HG03095 (cell line): ENCODE results near the gene SNRNP25.

Experiments used
- ATAC-seq: cut with Tn5 transposase; IDR thresholded peaks from one replicate; pipeline ENCODE4 v1.9.1; 2021; ENCODE audit warnings: moderate library complexity; ENCODE audit not compliant: unreplicated experiment

The SNRNP25 gene

DNA sequence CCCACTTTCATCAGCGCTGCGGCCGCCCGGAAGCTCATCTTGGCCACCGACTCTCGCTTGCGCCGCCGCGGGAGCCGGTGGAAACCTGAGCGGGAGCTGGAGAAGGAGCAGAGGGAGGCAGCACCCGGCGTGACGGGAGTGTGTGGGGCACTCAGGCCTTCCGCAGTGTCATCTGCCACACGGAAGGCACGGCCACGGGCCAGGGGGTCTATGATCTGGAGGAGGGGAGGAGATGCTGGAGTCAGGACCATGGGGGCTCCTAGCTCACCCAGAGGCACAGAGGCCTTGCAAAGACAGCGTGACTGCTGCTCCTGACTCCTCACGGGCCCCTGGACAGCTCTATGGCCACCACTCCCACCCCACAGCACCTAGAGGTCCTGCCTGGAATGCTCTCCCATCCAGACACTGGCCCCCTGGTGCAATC lies 9.4 kb downstream of the SNRNP25 start:
- no peak for ATAC-seq

DNA sequence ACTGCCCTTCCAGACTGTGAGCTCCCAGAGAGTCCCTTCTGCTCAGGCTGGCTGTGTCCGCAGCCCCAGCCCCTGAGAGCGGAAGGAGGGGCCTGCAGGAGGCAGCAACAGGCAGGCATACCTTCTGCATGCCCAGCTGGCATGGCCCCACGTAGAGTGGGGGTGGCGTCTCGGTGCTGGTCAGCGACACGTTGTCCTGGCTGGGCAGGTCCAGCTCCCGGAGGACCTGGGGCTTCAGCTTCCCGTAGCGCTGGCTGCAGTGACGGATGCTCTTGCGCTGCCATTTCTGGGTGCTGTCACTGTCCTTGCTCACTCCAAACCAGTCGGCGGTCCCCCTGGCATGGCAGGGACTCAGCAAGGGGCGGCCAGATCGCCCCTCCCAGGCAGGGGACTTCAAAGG lies 9.8 kb downstream of the SNRNP25 start:
- ATAC-seq: no peak

DNA sequence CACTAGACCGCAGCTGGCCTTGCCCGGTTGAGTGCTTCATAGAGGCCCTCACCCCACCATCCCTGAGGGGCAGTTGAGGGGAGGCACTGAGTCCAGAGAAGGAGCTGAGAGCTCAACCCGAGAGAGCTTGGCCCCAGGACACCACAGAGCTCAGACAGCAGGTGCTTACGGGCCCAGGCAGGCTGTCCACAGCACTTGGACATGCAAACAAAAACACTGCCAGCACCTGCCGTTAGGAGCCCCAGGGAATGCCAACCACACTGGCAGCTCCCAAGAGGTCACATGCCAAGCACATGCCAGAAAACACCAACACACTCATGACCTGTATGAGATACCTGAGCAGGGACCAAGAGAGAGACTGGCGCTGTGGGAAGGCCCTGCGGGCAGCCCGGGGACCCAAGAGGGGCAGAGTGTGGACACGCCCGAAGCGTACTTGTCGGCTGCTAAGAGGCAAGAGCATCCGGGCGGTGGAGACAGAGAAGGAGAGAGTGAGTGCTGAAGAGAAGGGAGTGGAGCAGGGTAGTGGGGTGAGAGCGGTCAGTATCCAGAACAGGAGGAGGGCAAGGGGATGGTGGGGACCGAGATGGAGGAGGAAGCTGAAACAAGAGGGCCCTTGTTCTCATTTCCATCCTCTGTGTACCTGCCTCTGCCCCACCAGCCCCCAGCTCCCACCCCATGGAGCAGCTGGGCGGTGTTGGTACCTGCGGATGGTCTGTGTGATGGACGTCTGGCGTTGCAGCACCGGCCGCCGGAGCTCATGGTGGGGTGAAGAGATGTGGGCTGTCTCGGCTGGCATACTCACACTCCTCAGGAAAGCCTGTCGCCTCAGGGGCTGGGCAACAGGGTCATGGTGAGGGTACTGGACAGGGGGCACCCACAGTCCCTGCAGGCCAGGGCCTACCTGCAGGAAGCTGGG lies 10.6 kb downstream of the SNRNP25 start:
- ATAC-seq: no peak

DNA sequence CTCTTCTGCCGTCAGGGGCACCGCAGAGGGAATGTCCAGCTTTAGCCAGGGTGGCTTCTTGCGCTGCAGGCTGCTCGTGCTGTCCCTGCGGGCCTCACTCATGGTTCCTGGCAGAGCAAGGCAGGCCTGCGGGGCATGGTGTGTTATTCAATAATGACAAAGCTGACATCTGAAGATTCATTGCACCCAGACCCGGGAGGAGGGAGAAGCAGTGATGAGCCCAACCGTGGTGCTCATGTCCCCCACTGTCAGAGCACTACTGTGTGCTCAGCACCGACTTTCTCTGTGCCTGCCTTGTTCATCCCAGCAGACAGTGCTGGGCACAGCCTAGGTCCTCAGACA lies 11.3 kb downstream of the SNRNP25 start:
- ATAC-seq: no peak

- no peak for ATAC-seq
These were observed 12.1 kb downstream of the SNRNP25 start for GRCh38 chr16:65745-66144.

GRCh38 chr16:66309-67182 lies 12.9 kb downstream of the SNRNP25 start:
- ATAC-seq: no peak

DNA sequence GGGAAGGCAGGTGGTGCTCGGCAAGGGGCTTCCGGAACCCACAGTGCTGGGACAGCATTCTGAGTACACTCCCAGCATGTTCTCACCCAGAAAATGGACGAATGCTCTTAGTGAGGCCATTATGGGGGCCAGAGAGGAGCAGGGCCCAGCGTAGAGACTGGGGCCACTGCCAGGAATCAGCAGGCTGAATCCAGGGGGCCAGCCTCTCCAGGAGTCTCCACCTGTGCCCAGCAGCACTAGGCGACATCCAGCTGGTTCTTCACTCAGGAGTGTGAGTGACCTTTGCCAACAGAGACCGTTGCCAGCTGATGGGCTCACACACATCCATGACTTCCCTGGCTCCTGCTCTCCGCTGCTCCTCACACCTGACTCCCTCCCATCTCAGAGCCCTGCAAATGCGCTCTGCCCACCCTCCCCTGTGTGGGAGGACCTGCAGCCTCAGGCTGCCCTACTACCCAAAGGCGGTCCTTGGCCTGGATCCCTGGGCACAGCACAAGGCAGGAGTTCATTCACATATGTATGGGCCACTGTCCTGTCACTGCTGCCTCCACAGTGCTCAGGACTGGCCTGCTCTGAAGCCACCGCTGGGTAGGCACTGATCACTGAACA lies 13.7 kb downstream of the SNRNP25 start:
- no peak for ATAC-seq

GRCh38 chr16:67884-68789 lies 14.5 kb downstream of the SNRNP25 start:
- ATAC-seq: no peak

GRCh38 chr16:69181-69580 lies 15.6 kb downstream of the SNRNP25 start:
- ATAC-seq: no peak

DNA sequence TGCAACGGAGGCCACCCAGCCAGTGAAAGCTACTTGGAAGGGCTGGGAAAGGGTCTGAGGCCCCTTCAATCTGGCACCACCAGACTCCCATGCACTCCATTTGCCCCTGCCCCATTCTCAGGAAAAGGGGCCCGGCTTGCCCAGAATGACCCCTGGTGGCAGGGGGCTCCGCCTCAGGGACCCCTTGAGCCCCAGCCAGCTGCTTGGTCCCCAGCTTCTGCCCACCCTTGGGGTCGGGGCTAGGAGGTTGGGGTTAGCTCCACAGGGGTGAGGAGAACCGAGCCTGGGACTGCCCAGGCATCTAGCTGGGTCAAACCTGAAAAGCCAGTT lies 17.5 kb downstream of the SNRNP25 start:
- ATAC-seq: no peak

GRCh38 chr16:71540-72401 lies 18.1 kb downstream of the SNRNP25 start:
- no peak for ATAC-seq

GRCh38 chr16:72561-73548 lies 19.2 kb downstream of the SNRNP25 start, which contains the start of gene RHBDF1:
Gene RHBDF1, minus strand, starts transcription at chr16:72631. Its CDS starts 7,616 bp downstream, at chr16:65015.
- no peak for ATAC-seq

DNA sequence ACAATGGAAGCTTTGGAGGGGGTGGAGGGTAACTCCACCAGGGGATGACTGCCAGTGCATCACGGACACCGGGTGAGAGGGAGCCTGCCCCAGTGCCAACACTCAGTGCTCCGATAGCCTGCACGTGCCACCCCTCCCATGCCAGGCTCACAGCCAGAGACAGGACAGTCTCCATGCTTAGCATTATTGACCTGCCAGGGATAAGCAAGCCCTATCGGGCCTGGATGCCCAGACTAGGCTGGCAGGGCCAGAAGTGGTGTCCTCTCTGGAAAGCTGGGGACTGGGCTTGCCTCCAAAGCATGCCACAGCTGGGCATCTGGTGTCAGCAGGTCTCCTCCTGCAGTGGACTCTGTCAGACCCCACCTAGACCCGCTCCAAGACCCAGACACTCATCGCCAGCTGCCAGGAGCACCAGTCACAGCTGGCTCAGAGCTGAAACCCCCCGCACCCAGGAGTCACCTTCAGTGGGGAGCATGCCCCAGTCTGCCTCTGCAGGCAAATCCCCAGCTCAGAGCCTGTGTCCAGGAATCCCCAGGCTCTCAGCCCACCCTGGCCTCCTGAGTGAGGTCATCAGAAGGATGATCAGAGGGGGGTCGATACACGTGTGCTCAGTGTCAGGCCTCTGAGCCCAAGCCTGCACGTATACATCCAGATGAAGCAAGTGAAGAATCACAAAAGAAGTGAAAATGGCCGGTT lies 20.6 kb downstream of the SNRNP25 start:
- no peak for ATAC-seq

DNA sequence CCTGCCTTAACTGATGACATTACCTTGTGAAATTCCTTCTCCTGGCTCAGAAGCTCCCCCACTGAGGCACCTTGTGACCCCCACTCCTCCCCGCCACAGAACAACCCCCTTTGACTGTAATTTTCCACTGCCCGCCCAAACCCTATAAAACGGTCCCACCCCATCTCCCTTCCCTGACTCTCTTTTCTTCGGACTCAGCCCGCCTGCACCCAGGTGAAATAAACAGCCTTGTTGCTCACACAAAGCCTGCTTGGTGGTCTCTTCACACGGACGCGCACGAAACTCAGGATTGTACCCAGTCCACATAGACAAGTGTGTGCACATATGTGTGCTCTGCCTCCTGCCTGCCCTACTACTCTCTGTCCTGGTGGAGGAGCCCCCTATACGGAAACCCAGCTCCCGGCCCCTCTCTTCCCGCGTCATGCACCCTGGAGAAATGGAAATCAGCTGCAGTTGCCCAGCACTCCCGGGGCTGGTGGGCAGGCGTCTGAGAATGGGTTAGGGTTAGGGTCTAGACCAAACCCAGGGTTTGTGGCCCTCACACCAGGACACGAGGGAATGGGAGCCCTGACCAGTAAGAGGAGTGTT lies 21.2 kb downstream of the SNRNP25 start:
- ATAC-seq: no peak

DNA sequence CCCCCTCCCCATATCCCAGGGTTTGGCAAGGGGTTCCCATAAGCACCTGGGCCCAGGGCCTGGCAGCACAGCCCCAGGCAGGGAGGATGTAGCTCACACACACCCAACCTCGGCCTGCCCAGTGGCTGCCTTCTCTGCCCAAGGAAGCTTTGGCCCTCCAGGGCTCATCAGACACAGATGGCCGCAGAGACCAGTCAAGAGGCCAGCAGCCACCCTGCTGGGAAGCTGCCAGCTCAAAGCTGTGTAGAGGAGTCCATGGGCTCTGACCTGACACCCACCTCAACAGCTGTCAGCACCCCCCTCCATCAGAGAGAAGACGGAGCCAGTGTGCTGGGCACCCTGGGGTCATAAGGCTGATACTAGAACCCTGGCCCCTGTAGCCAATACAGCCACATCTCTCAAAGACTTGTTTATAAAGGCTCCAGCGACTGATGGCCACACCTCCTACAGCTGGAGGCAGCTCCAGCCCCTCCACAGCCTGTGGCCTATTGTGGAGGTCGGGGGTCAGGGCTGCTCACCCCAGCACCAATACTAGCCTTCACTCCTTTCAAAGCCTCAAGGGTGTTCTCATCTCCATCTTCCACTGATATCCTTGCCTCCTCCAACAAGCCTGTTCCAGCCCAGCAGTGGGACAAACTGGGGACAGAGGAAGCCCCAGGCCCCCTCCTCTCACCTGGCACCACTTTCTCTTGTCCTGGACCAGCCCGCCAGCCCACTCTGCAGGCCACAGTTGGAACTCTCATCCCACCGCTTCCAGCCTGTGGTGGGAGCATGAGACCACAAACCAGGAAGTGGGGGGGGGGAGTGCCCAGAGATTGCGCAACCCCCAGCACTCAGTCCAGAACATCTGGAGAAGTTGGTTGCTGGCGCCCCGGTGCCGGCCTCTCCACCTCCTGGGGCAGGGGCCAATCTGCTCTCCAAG lies 22.2 kb downstream of the SNRNP25 start:
- ATAC-seq: no peak

GRCh38 chr16:76535-77272 lies 23.1 kb downstream of the SNRNP25 start:
- no peak for ATAC-seq
